Measurements from ENCODE around the gene SPATA32. TPM values are rescaled to one million over a fixed set of nuclear protein-coding genes. Genes with fewer than 3 reads are reported as not detected.

Gene SPATA32
- total and polyA plus RNA-seq, 2 experiments from 2014 or later = not detected

DNA sequence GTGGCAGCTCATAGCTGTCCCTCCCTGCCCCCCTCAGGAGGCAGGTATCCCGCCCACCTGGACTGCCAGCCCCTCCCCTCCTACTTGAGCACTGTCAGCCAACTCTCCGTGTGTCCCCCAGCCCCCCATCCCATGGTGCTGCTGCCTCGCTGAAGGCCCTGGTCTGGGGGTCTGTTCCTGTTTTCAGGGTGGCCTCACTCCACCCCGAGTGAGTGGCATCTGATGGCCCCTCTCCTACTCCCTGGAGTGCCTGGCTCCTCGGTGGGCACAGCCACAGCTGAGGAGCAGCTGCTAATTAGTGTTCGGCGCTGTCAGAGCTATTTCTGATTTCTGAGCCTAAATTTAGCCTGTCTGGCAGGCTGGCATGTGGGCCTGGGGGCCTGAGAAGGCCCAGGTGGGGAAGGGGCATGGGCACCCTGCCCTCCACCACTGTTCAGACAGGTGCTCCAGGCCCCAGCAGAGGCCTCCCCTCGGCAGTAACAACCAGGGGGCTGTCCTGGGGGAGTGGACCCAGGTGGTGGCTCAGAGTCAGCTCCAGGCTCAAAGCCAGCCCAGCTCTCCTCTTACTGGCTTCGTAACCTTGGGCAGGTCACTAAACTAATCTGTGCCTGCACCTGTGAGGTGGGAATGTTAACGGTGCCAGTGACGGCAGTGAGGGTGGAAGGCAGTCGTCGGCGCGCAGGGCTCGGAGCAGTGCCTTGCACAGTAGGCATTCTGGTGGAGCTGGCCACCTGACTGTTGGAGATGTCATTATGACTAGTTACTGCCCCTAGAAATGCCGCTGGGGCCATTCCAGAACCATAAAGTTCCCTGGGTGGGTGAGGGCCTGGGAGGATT, 33.8 kb downstream of the SPATA32 start (continued):
- TF ChIP-seq, protein P1, sequence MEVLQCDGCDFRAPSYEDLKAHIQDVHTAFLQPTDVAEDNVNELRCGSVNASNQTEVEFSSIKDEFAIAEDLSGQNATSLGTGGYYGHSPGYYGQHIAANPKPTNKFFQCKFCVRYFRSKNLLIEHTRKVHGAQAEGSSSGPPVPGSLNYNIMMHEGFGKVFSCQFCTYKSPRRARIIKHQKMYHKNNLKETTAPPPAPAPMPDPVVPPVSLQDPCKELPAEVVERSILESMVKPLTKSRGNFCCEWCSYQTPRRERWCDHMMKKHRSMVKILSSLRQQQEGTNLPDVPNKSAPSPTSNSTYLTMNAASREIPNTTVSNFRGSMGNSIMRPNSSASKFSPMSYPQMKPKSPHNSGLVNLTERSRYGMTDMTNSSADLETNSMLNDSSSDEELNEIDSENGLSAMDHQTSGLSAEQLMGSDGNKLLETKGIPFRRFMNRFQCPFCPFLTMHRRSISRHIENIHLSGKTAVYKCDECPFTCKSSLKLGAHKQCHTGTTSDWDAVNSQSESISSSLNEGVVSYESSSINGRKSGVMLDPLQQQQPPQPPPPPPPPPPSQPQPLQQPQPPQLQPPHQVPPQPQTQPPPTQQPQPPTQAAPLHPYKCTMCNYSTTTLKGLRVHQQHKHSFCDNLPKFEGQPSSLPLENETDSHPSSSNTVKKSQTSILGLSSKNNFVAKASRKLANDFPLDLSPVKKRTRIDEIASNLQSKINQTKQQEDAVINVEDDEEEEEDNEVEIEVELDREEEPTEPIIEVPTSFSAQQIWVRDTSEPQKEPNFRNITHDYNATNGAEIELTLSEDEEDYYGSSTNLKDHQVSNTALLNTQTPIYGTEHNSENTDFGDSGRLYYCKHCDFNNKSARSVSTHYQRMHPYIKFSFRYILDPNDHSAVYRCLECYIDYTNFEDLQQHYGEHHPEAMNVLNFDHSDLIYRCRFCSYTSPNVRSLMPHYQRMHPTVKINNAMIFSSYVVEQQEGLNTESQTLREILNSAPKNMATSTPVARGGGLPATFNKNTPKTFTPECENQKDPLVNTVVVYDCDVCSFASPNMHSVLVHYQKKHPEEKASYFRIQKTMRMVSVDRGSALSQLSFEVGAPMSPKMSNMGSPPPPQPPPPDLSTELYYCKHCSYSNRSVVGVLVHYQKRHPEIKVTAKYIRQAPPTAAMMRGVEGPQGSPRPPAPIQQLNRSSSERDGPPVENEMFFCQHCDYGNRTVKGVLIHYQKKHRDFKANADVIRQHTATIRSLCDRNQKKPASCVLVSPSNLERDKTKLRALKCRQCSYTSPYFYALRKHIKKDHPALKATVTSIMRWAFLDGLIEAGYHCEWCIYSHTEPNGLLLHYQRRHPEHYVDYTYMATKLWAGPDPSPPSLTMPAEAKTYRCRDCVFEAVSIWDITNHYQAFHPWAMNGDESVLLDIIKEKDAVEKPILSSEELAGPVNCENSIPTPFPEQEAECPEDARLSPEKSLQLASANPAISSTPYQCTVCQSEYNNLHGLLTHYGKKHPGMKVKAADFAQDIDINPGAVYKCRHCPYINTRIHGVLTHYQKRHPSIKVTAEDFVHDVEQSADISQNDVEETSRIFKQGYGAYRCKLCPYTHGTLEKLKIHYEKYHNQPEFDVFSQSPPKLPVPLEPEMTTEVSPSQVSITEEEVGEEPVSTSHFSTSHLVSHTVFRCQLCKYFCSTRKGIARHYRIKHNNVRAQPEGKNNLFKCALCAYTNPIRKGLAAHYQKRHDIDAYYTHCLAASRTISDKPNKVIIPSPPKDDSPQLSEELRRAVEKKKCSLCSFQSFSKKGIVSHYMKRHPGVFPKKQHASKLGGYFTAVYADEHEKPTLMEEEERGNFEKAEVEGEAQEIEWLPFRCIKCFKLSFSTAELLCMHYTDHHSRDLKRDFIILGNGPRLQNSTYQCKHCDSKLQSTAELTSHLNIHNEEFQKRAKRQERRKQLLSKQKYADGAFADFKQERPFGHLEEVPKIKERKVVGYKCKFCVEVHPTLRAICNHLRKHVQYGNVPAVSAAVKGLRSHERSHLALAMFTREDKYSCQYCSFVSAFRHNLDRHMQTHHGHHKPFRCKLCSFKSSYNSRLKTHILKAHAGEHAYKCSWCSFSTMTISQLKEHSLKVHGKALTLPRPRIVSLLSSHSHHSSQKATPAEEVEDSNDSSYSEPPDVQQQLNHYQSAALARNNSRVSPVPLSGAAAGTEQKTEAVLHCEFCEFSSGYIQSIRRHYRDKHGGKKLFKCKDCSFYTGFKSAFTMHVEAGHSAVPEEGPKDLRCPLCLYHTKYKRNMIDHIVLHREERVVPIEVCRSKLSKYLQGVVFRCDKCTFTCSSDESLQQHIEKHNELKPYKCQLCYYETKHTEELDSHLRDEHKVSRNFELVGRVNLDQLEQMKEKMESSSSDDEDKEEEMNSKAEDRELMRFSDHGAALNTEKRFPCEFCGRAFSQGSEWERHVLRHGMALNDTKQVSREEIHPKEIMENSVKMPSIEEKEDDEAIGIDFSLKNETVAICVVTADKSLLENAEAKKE (CRISPR knock-in tag; IDR thresholded peaks at IDR 0.05) = no peak
- TF ChIP-seq EZH2phosphoT487 (IDR thresholded peaks at IDR 0.05; ENCODE audit: unreplicated experiment) (no peak), CREB1 (CRISPR knock-in tag; IDR thresholded peaks at IDR 0.05; ENCODE audit: low read depth) (no peak), ZNF331 (CRISPR knock-in tag; IDR thresholded peaks at IDR 0.05; ENCODE audit: low read depth) (no peak), STAT1 (IDR thresholded peaks at IDR 0.05; ENCODE audit: unreplicated experiment) (no peak), ZNF114 (CRISPR knock-in tag; IDR thresholded peaks at IDR 0.05) (no peak)
- TF ChIP-seq, protein P2, sequence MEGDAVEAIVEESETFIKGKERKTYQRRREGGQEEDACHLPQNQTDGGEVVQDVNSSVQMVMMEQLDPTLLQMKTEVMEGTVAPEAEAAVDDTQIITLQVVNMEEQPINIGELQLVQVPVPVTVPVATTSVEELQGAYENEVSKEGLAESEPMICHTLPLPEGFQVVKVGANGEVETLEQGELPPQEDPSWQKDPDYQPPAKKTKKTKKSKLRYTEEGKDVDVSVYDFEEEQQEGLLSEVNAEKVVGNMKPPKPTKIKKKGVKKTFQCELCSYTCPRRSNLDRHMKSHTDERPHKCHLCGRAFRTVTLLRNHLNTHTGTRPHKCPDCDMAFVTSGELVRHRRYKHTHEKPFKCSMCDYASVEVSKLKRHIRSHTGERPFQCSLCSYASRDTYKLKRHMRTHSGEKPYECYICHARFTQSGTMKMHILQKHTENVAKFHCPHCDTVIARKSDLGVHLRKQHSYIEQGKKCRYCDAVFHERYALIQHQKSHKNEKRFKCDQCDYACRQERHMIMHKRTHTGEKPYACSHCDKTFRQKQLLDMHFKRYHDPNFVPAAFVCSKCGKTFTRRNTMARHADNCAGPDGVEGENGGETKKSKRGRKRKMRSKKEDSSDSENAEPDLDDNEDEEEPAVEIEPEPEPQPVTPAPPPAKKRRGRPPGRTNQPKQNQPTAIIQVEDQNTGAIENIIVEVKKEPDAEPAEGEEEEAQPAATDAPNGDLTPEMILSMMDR (conservative IDR thresholded peaks at IDR 0.05; ENCODE audit: low read depth in 2 of 2) = no peak
- TF ChIP-seq, protein P3, sequence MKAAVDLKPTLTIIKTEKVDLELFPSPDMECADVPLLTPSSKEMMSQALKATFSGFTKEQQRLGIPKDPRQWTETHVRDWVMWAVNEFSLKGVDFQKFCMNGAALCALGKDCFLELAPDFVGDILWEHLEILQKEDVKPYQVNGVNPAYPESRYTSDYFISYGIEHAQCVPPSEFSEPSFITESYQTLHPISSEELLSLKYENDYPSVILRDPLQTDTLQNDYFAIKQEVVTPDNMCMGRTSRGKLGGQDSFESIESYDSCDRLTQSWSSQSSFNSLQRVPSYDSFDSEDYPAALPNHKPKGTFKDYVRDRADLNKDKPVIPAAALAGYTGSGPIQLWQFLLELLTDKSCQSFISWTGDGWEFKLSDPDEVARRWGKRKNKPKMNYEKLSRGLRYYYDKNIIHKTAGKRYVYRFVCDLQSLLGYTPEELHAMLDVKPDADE (IDR thresholded peaks at IDR 0.05) = no peak
